ENCODE results near the gene RELL2. TPM values are rescaled to one million over a fixed set of nuclear protein-coding genes. Genes with fewer than 3 reads are reported as not detected.

Gene RELL2
- total RNA-seq, 1 donor from 2014 or later = 6.1 TPM

DNA sequence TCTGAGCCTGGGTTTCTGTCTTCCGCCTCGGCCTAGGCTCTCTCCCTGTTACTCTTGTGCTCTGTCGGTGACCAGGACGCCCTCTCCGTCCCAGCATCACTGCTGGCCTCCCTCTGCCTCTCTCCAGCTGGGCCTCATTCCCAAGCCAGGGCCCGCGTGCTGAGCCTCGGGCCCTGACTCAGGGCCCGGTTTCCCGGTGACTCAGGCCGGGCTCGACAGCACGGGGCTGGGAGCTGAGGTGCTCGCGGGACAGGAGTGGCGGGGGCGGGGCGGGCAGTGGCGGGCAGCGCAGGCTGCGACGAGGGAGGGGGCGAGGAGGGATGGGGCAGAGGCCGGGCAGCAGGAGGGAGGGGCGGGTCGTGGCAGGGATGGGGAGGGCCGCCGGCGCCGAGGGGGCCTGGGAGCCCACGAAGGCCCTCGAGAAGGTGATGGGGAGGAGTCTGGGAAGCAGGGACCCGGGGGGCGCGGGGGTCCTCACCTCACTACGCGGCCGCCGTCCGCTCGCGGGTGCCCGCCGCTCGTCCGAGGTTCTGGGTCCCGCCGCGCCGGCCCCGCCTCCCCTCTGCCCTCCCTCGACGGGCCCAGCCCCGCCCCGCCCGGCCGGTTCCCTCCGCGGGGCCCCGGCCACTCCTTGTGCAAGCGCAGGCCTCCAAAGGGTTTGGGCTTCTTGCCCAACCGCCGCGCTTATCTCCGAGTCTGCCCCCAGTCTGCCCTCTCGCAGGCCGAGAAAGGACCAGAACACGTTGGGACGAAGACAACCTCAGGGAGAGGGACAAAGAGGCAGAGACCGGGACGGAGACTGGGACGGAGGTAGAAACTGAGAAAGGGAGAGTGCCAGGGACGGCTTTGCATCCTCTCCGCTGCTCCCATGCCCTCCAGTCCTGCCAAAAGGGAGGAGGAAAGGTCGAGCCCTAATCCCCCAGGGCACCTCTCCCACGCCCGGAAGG lies 45.2 kb downstream of the RELL2 start, which contains the start of gene ARAP3:
Gene ARAP3, minus strand, starts transcription at position 536 of the 947 bp plus-strand sequence. CDS start 1,744 bp downstream, outside the sequence.
- intact Hi-C loops (cut with DNase I) = no loop called here
- peak; percentile 96 for DNase-seq
- Histone ChIP-seq H3K27ac (peak within 1 kb of the TSS; percentile 81), H3K4me1 (peaks cover 26% of the 10 kb centered on the region), H3K9me3 (no peaks in the 10 kb centered on the region), H3K36me3 (peaks cover 6% of the 10 kb centered on the region), H3K27me3 (no peaks in the 10 kb centered on the region), H3K4me3 (peak within 1 kb of the TSS; percentile 56)
- peak; percentile 94 for ATAC-seq
- TF ChIP-seq, protein P1, sequence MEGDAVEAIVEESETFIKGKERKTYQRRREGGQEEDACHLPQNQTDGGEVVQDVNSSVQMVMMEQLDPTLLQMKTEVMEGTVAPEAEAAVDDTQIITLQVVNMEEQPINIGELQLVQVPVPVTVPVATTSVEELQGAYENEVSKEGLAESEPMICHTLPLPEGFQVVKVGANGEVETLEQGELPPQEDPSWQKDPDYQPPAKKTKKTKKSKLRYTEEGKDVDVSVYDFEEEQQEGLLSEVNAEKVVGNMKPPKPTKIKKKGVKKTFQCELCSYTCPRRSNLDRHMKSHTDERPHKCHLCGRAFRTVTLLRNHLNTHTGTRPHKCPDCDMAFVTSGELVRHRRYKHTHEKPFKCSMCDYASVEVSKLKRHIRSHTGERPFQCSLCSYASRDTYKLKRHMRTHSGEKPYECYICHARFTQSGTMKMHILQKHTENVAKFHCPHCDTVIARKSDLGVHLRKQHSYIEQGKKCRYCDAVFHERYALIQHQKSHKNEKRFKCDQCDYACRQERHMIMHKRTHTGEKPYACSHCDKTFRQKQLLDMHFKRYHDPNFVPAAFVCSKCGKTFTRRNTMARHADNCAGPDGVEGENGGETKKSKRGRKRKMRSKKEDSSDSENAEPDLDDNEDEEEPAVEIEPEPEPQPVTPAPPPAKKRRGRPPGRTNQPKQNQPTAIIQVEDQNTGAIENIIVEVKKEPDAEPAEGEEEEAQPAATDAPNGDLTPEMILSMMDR (IDR thresholded peaks at IDR 0.05) = no peak

DNA sequence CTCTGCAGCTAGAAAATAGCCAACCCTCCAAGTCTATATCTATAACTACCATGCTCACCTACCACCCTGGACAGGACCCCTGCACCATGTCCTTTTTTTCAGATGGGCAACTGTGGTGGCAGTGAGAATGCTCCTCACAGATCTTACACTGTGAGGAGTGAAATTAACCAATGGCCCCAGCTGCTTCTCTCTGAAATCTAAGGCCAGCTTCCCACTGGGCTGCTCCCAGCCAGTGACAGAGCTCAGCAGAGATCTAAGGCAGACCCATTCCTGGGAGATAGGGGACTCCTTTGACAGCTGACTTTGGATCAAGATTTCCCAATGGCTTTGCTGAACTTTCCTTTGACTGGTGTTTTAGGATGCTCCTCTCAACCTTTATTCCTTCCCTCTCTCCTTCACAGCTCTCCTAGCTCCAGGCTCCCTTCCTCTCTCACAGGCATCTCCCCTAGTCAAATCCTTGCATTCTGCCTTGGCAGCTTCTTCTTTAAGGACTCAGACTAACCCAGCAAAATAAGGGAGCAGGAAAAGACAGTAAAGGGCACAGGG lies 46.9 kb downstream of the RELL2 start:
- intact Hi-C loops (cut with DNase I) = no loop called here
- Histone ChIP-seq H3K36me3 (no peaks in the 10 kb centered on the region), H3K4me3 (no peak overlapping the region), H3K27me3 (no peaks in the 10 kb centered on the region), H3K27ac (peak overlapping the region; percentile 3), H3K9me3 (no peaks in the 10 kb centered on the region), H3K4me1 (peaks cover 26% of the 10 kb centered on the region)
- ATAC-seq (no peak), DNase-seq (no peak)
- TF ChIP-seq, protein P1 (IDR thresholded peaks at IDR 0.05) = no peak

DNA sequence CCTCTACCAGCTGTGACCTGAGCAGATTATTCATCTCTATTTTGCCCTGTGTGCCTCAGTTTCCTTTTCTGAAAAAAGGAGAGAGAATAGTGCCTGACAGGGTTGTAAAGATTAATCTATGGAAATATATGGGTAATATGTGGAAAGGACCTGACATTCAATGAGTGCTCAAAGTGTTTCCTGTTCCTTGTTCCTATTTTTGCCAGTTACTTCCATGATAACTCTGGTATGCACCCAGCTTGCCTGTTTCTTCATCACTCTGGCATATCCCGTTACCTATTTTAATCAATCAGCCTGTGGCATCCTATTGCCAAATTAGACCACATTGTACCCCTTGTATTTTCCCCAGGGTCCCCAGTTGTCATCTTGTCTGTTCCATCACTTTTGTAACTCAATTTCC lies 48.8 kb downstream of the RELL2 start:
- Histone ChIP-seq H3K36me3 (no peaks in the 10 kb centered on the region), H3K9me3 (no peaks in the 10 kb centered on the region), H3K4me3 (no peak overlapping the region), H3K27ac (no peak overlapping the region), H3K4me1 (peaks cover 21% of the 10 kb centered on the region), H3K27me3 (no peaks in the 10 kb centered on the region)
- no peak for DNase-seq
- no peak for ATAC-seq
- TF ChIP-seq, protein P1 (IDR thresholded peaks at IDR 0.05) = no peak
- intact Hi-C loops (cut with DNase I) = no loop called here

DNA sequence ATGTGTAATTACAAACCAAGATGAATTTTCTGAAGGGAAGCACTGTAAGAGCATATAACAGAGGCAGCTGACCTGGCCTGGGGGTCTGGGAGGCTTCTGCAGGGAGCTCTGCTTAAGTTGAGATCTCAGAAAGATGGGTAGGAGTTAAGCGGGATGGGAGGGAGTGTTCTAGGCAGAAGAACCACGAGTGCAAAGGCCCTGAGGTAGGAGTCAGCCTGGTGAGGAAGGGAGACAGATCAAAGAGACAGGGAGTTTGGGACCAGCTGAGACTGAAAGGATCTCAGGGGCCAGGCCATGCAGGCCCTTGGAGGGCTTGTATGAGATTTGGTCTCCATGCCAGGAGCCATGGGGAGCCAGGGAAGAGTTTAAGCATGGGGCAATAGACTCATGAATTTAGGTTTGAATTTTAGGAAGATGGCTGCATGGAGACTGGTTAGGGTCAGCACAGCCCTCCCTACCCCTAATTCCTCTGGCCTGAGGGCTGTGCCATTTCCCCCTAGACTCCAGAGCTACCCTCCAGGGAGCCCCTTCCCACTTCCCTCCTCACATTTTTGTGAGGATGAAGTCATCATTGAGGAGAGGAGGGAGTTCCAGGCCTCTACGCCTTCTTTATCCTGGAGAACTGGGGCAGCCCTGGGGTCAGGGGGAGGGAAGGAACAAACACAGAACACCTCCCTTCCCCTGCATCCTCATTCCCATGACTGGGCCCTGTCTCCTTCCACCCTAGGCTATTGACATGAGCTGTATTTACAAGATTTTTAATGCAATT lies 50.0 kb downstream of the RELL2 start:
- H3K27ac ChIP-seq = no peak overlapping the region

More for the DNA sequence above, 50.0 kb downstream of the RELL2 start:
- no peak for ATAC-seq
- no peak for DNase-seq
- Histone ChIP-seq H3K4me1 (peaks cover 14% of the 10 kb centered on the region), H3K4me3 (no peak overlapping the region), H3K27me3 (no peaks in the 10 kb centered on the region), H3K36me3 (no peaks in the 10 kb centered on the region), H3K9me3 (no peaks in the 10 kb centered on the region)
- TF ChIP-seq, protein P1 (IDR thresholded peaks at IDR 0.05) = no peak
- intact Hi-C loops (cut with DNase I) = no loop called here

Other genes with a start within 250 kb of the RELL2 start
- 4.2 TPM for gene PCDHGB4, start 249.3 kb upstream of the RELL2 start, total RNA-seq
- 1.2 TPM for gene PCDHGA8, start 244.4 kb upstream of the RELL2 start, total RNA-seq
- 11.0 TPM for gene PCDHGB5, start 239.1 kb upstream of the RELL2 start, total RNA-seq
- 5.4 TPM for gene PCDHGA9, start 234.2 kb upstream of the RELL2 start, total RNA-seq
- gene PCDHGB6, start 229.0 kb upstream of the RELL2 start, total RNA-seq = 7.5 TPM
- gene PCDHGA10, start 224.0 kb upstream of the RELL2 start, total RNA-seq = 6.2 TPM
- gene PCDHGB7, start 219.3 kb upstream of the RELL2 start, total RNA-seq = 15.4 TPM
- 2.6 TPM for gene PCDHGA11, start 215.9 kb upstream of the RELL2 start, total RNA-seq
- gene PCDHGA12, start 206.5 kb upstream of the RELL2 start, total RNA-seq = 7.6 TPM
- gene PCDHGC3, start 161.0 kb upstream of the RELL2 start, total RNA-seq = 109 TPM
- gene PCDHGC4, start 152.0 kb upstream of the RELL2 start, total RNA-seq = 1.8 TPM
- gene PCDHGC5, start 147.9 kb upstream of the RELL2 start, total RNA-seq = 1.4 TPM
- 118 TPM for gene DIAPH1, start 18.0 kb upstream of the RELL2 start, total RNA-seq
- gene HDAC3, start 148 bp upstream of the RELL2 start, total RNA-seq = 42.1 TPM
- gene FCHSD1, start 14.4 kb downstream of the RELL2 start, total RNA-seq = 13.6 TPM
- 42.4 TPM for gene ARAP3, start 45.2 kb downstream of the RELL2 start, total RNA-seq
- 66.6 TPM for gene PCDH1, start 241.4 kb downstream of the RELL2 start, total RNA-seq